GM12878 (cell line): ENCODE results near the gene RBM12. TPM values are rescaled to one million over a fixed set of nuclear protein-coding genes. Genes with fewer than 3 reads are reported as not detected.
A peak's percentile ranks its signal among the peaks of the same experiment; 100 is the strongest.

Experiments used
- ATAC-seq: fragments of 200-7000 bp; cut with Tn5 transposase; 3 replicates; pipeline ENCODE4 v1.9.1; 2020; ENCODE audit warnings: mild to moderate bottlenecking, moderate library complexity
- BruUV-seq: library from RNA; stranded (reverse); fragments of 400-500 nt; replicated peaks from 2 replicates; lab custom pipeline; 2021; lab: Mats Ljungman, UMichigan
- CTCF ChIA-PET: fragments of 300-600 bp; sonication (Branson Sonifier 250); formaldehyde crosslinking; extraction: SDS; loops from one replicate; lab custom pipeline; 2021; ENCODE audit warnings: inconsistent platforms; lab: Yijun Ruan, JAX
- POLR2A ChIA-PET: fragments of 350-600 bp; formaldehyde crosslinking; extraction: SDS; loops from one replicate; lab custom pipeline; 2021; ENCODE audit warnings: inconsistent platforms; lab: Charles Lee
- RAD21 ChIA-PET: fragments of 300-600 bp; sonication (Branson Sonifier 250); formaldehyde crosslinking; loops from one replicate; lab custom pipeline; 2023; ENCODE audit warnings: antibody characterized with exemption; ENCODE audit not compliant: unreplicated experiment; lab: Charles Lee
- SMC1A ChIA-PET: fragments of 300-600 bp; sonication (Branson Sonifier 250); formaldehyde crosslinking; loops from one replicate; lab custom pipeline; 2023; ENCODE audit not compliant: unreplicated experiment, uncharacterized antibody; lab: Charles Lee
- DNase-seq: peaks from one replicate; pipeline ENCODE4 v3.0.0-alpha.2; 2011; ENCODE audit warnings: low read depth, low spot score
- FAIRE-seq: peaks from 3 replicates; lab custom pipeline; 2011; peaks lifted over from hg19 to GRCh38; lab: Jason Lieb, UNC
- H2AFZ ChIP-seq: 2 replicates; pipeline ENCODE4 v1.6.0; 2011; ENCODE audit warnings: low read depth, low read length, control low read depth; ENCODE audit not compliant: control insufficient read depth
- H3K27ac ChIP-seq: 2 replicates; pipeline ENCODE4 v1.5.1; 2011; ENCODE audit warnings: control low read depth; ENCODE audit not compliant: control insufficient read depth, insufficient read depth
- H3K27me3 ChIP-seq, 2 experiments: replicated peaks in 1 of 2; 2 replicates each; pipeline versions ENCODE4 v1.6.0 to v1.6.1; 2011; ENCODE audit warnings: low read length in 1 of 2; ENCODE audit not compliant: control insufficient read depth in 2 of 2, insufficient read depth in 2 of 2
- H3K36me3 ChIP-seq, 2 experiments: 2 replicates each; pipeline ENCODE4 v1.5.1; 2011; ENCODE audit warnings: low read length in 1 of 2; ENCODE audit not compliant: control insufficient read depth in 2 of 2, insufficient read depth in 2 of 2
- H3K4me1 ChIP-seq: 2 replicates; pipeline ENCODE4 v1.6.1; 2011; ENCODE audit warnings: mild to moderate bottlenecking, low read length, moderate library complexity, mixed read lengths; ENCODE audit not compliant: control insufficient read depth, insufficient read depth
- H3K4me2 ChIP-seq: 2 replicates; pipeline ENCODE4 v1.6.0; 2011; ENCODE audit warnings: control low read depth; ENCODE audit not compliant: control insufficient read depth, insufficient read depth
- H3K4me3 ChIP-seq: fragments of 200-600 bp; sonication (generic); 2 replicates; pipeline ENCODE4 v1.5.1; 2016
- H3K79me2 ChIP-seq: 2 replicates; pipeline ENCODE4 v1.6.0; 2011; ENCODE audit warnings: low read length; ENCODE audit not compliant: control insufficient read depth, insufficient read depth
- H3K9ac ChIP-seq: 2 replicates; pipeline ENCODE4 v1.8.0; 2011; ENCODE audit warnings: low read length, control low read depth, mixed read lengths; ENCODE audit not compliant: control insufficient read depth, insufficient read depth
- H3K9me3 ChIP-seq: replicated peaks from 3 replicates; pipeline ENCODE4 v1.5.1; 2011; ENCODE audit warnings: mild to moderate bottlenecking, low read length; ENCODE audit not compliant: control insufficient read depth, insufficient read depth
- H4K20me1 ChIP-seq: 2 replicates; pipeline ENCODE4 v1.6.0; 2011; ENCODE audit not compliant: control insufficient read depth, insufficient read depth
- WGBS: methylation state at CpG from one replicate; pipeline ENCODE4 v1.1.6; 2016; ENCODE audit warnings: low lambda C conversion rate; ENCODE audit not compliant: insufficient replicate concordance, insufficient coverage; ENCODE audit errors: missing lambda C conversion rate; 5-methylcytosine and 5-hydroxymethylcytosine counted together
- in situ Hi-C: fragments of 300-500 bp; cut with MboI; formaldehyde crosslinking; loops from 9 replicates; pipeline ENCODE4 v1.14.3; 2018; ENCODE audit warnings: mixed read lengths
- intact Hi-C: fragments of 100-400 bp; cut with micrococcal nuclease; formaldehyde crosslinking; loops from one replicate; pipeline ENCODE4 v1.14.2; 2022; ENCODE audit not compliant: unreplicated experiment
- polyA plus RNA-seq, 11 experiments: library from polyadenylated mRNA; depleted of rRNA in 4 of 11; unstranded in 6 of 11; stranded (reverse) in 5 of 11; fragments of >200 nt; fragmentation: Nextera tagmentation in 4 of 11; fragmentation: Illumina TruSeq in 1 of 11; extraction: Ambion mirVana in 4 of 11; extraction: Trizol in 1 of 11; gene quantifications; 1 replicate in 1 of 11; 2 replicates in 10 of 11; pipeline versions ENCODE4 v1.2.1 to v1.2.3, GENCODE V29; 2011 to 2016; ENCODE audit warnings: inconsistent platforms in 2 of 11, missing spikeins in 2 of 11, low read depth in 1 of 11
- total RNA-seq, 4 experiments: library from RNA; depleted of rRNA in 3 of 4; stranded (reverse); fragments of >200 nt in 3 of 4; fragmentation: Illumina TruSeq in 1 of 4; extraction: Trizol in 1 of 4; gene quantifications; 2 replicates each; pipeline versions ENCODE4 v1.2.1 to v1.2.3, GENCODE V29; 2013 to 2021
- TF ChIP-seq, protein P1 (sequence below), 3 experiments: IDR thresholded peaks in 2 of 3; conservative IDR thresholded peaks in 1 of 3; 2 replicates each; pipeline ENCODE4 v1.5.1; 2011; ENCODE audit warnings: low read depth in 3 of 3, low read length in 3 of 3, mild to moderate bottlenecking in 3 of 3, control low read depth in 2 of 3, moderate library complexity in 2 of 3, inconsistent platforms in 1 of 3, mixed read lengths in 1 of 3; ENCODE audit not compliant: control insufficient read depth in 2 of 3, insufficient read depth in 1 of 3; ENCODE audit errors: extremely low read depth in 1 of 3
- TF ChIP-seq, protein P2 (sequence below): IDR thresholded peaks from 2 replicates; pipeline ENCODE4 v1.6.1; 2011; ENCODE audit warnings: low read depth, mild to moderate bottlenecking, low read length, moderate library complexity, borderline replicate concordance; ENCODE audit errors: extremely low read depth

The RBM12 gene
- total and polyA plus RNA-seq, 10 of the 15 experiments (the other 5 are each of a cell fraction or from before 2014, with no cell fraction given): 4.7 to 153 (median 58.5) TPM

DNA sequence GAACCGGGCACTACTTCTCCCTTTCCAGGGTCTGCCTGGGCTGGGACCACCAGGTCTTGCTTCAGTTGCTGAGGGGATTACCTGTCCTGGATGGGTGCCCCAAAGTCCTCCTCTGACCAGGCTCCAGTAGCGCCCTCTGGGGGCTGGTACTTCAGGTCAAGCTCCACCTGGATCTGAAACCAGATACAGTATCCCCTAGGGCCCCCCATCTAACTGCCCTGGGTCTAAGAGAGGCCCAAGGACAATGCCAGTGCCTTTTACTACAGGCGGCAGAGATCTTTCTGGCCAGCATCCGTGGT is 60.3 kb downstream of the RBM12 start:
- intact Hi-C loops (loop anchor here (5.0 kb wide), 1 partner anchor 93 kb away; the partner anchor contains the start of genes NFS1 and ROMO1), in situ Hi-C loops (no loop called here)
- H3K36me3 ChIP-seq: no peaks in the 10 kb centered on the region
- FAIRE-seq (no peak), DNase-seq (no peak), ATAC-seq (peak; percentile 42)
- ChIA-PET RAD21 (interaction anchor here (0.5 to 1.0 kb wide), 2 partner anchors 13 to 49 kb away, joined by 4 read pairs; no protein-coding TSS in a partner anchor), SMC1A (interaction anchor here (0.7 to 2.0 kb wide), 6 partner anchors 13 to 141 kb away, joined by 3 to 6 read pairs (median 3); no protein-coding TSS in a partner anchor), CTCF (interaction anchor here (0.5 to 3.8 kb wide), 12 partner anchors 8 to 141 kb away, joined by 3 to 27 read pairs (median 4); partner anchors contain the start of gene SPAG4), POLR2A (interaction anchor here (0.5 to 2.0 kb wide), 2 partner anchors 14 to 138 kb away, joined by 4 read pairs; no protein-coding TSS in a partner anchor)
- 26% methylated on average over 4 of the region's 4 CpGs for WGBS
- BruUV-seq: no TSS peak
- H2AFZ ChIP-seq: no peak overlapping the region
- TF ChIP-seq, protein P1, sequence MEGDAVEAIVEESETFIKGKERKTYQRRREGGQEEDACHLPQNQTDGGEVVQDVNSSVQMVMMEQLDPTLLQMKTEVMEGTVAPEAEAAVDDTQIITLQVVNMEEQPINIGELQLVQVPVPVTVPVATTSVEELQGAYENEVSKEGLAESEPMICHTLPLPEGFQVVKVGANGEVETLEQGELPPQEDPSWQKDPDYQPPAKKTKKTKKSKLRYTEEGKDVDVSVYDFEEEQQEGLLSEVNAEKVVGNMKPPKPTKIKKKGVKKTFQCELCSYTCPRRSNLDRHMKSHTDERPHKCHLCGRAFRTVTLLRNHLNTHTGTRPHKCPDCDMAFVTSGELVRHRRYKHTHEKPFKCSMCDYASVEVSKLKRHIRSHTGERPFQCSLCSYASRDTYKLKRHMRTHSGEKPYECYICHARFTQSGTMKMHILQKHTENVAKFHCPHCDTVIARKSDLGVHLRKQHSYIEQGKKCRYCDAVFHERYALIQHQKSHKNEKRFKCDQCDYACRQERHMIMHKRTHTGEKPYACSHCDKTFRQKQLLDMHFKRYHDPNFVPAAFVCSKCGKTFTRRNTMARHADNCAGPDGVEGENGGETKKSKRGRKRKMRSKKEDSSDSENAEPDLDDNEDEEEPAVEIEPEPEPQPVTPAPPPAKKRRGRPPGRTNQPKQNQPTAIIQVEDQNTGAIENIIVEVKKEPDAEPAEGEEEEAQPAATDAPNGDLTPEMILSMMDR (IDR thresholded peaks at IDR 0.05 in 2 of 3, conservative IDR thresholded peaks at IDR 0.05 in 1 of 3; ENCODE audit: control insufficient read depth in 2 of 3, extremely low read depth in 1 of 3, insufficient read depth in 1 of 3, low read depth in 3 of 3, low read length in 3 of 3): peak; percentile 24 to 52 (median 42)
- TF ChIP-seq, protein P2, sequence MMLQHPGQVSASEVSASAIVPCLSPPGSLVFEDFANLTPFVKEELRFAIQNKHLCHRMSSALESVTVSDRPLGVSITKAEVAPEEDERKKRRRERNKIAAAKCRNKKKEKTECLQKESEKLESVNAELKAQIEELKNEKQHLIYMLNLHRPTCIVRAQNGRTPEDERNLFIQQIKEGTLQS: no peak
- H3K4me1 ChIP-seq: peaks cover 19% of the 10 kb centered on the region
- no peaks in the 10 kb centered on the region for H4K20me1 ChIP-seq
- no peak overlapping the region for H3K4me3 ChIP-seq
- no peaks in the 10 kb centered on the region for H3K9me3 ChIP-seq
- no peak overlapping the region for H3K4me2 ChIP-seq
- no peak overlapping the region for H3K27ac ChIP-seq
- peaks cover 9 to 11% of the 10 kb centered on the region in 2 experiments; a peak in 3 of 4 replicates for H3K27me3 ChIP-seq
- no peaks in the 10 kb centered on the region for H3K79me2 ChIP-seq
- H3K9ac ChIP-seq: no peak overlapping the region
